HEK293T (cell line): ENCODE results near the gene GLIPR2.

Experiments
- ELF4 ChIP-seq: fragments of 450-650 bp; IDR thresholded peaks from 2 replicates; pipeline ENCODE4 v1.6.1; 2017; ENCODE audit warnings: antibody characterized with exemption
- SP1 ChIP-seq: fragments of 450-650 bp; IDR thresholded peaks from 2 replicates; pipeline ENCODE4 v1.6.1; 2017

DNA sequence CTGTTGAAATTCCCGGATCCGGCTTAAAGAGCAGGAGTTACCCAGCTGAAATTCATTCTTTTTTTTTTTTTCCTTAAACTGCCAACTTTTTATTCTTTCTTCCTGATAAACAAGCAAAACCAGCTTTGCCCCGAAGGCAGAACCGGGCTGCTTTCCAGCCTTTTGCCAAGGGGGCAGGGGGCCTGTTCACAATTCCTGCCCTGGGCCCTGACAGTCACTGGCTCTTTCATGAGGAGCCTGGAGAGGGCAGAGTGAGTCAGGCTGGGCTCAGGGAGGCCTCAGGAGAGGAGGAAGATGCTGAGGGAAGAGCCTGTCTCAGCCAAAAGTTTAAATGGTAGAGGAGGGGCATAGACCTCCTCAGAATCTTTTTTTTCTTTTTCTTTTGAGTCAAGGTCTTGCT, 4.8 kb downstream of the GLIPR2 start:
- no peak for TF ChIP-seq ELF4
- no peak for TF ChIP-seq SP1
